Tibial nerve (tissue), 3 donors: ENCODE data around the gene RAET1L.
"Not testable (repeated sequence)": the region's sequence is repeated elsewhere in the genome, so short reads cannot be mapped to it uniquely, and the experiment has no call there.

Experiments used
- POLR2A ChIP-seq, 2 donors: fragments of 450-650 bp; IDR thresholded peaks; one replicate each; pipeline ENCODE4 v1.6.1; 2017; ENCODE audit warnings: antibody characterized with exemption in 2 of 2, mild to moderate bottlenecking in 2 of 2, moderate library complexity in 2 of 2
- TF ChIP-seq, protein P1 (sequence below), 5 experiments: fragments of 200-600 bp in 3 of 5; fragments of 450-650 bp in 2 of 5; sonication (generic) in 3 of 5; IDR thresholded peaks; one replicate each; pipeline ENCODE4 v1.5.1; 2016 to 2019; ENCODE audit warnings: antibody characterized with exemption in 5 of 5, mild to moderate bottlenecking in 3 of 5, moderate library complexity in 2 of 5

DNA sequence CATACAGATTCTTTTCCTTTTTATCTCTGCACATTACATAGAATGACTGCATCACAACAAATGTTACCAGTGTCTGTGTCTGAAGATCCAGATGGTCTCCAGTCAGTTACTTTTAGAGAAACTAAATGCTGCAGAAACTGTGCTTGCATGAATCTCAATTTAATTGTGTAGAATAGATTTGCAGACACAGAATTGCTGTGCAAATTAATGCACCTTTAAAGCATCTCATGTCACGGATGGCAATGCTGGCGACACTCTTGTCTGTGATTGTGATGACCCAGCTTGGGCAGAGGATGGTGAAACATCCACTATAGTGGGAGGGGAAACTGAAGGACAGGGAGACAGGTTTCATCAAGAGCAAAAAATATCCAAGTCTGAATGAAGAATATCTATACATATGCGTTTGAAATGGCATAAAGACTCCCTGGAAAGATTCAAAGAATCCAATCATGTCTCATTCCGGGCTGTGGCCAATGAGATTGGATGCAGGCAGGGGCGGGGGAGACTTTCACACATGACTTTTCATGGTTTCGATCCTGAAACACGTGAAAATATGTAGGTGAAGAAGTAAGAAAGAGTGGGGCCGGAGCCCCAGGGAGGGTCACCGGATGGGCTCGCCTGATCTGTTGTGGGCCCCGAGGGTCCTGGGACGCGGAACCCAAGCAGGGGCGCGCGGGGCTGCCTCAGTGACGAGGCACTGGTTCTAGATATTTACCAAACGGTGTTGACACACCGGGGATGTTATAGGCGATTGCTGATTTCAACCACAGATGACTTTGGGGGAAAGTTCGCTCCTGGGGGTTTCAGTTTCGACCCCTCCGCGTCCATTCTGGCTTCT lies 11.3 kb downstream of the RAET1L start:
- TF ChIP-seq, protein P1, sequence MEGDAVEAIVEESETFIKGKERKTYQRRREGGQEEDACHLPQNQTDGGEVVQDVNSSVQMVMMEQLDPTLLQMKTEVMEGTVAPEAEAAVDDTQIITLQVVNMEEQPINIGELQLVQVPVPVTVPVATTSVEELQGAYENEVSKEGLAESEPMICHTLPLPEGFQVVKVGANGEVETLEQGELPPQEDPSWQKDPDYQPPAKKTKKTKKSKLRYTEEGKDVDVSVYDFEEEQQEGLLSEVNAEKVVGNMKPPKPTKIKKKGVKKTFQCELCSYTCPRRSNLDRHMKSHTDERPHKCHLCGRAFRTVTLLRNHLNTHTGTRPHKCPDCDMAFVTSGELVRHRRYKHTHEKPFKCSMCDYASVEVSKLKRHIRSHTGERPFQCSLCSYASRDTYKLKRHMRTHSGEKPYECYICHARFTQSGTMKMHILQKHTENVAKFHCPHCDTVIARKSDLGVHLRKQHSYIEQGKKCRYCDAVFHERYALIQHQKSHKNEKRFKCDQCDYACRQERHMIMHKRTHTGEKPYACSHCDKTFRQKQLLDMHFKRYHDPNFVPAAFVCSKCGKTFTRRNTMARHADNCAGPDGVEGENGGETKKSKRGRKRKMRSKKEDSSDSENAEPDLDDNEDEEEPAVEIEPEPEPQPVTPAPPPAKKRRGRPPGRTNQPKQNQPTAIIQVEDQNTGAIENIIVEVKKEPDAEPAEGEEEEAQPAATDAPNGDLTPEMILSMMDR (IDR thresholded peaks at IDR 0.05) = not testable (repeated sequence)
- not testable (repeated sequence) for TF ChIP-seq POLR2A (IDR thresholded peaks at IDR 0.05)
